NT2/D1 (cell line): ENCODE measurements around the gene RTL10.

Source experiments
- DNase-seq: peaks from one replicate; pipeline ENCODE4 v3.0.0-alpha.2; 2011; ENCODE audit warnings: low read depth, low spot score
- H3K27me3 ChIP-seq: 2 replicates; pipeline ENCODE4 v1.6.0; 2011; ENCODE audit warnings: mild to moderate bottlenecking; ENCODE audit not compliant: insufficient read length, insufficient read depth
- H3K36me3 ChIP-seq: 2 replicates; pipeline ENCODE4 v1.6.1; 2011; ENCODE audit warnings: mild to moderate bottlenecking, low read length, mixed read lengths; ENCODE audit not compliant: insufficient read depth, insufficient read length
- H3K4me1 ChIP-seq: 2 replicates; pipeline ENCODE4 v1.5.1; 2011; ENCODE audit not compliant: insufficient read depth, insufficient read length
- H3K4me3 ChIP-seq: 2 replicates; pipeline ENCODE4 v1.5.1; 2011; ENCODE audit warnings: low read depth; ENCODE audit not compliant: insufficient read length
- H3K9ac ChIP-seq: 2 replicates; pipeline ENCODE4 v1.6.0; 2011; ENCODE audit warnings: low read depth; ENCODE audit not compliant: insufficient read length
- H3K9me3 ChIP-seq: 2 replicates; pipeline ENCODE4 v1.5.1; 2011; ENCODE audit warnings: mild to moderate bottlenecking, low read length; ENCODE audit not compliant: insufficient read depth
- SUZ12 ChIP-seq: IDR thresholded peaks from 2 replicates; pipeline ENCODE4 v1.6.1; 2011; ENCODE audit not compliant: insufficient read length, insufficient read depth; ENCODE audit errors: extremely low read depth
- YY1 ChIP-seq: IDR thresholded peaks from 2 replicates; pipeline ENCODE4 v1.6.1; 2011; ENCODE audit not compliant: insufficient read length, insufficient read depth
- ZNF274 ChIP-seq: IDR thresholded peaks from 2 replicates; pipeline ENCODE4 v1.6.1; 2011; ENCODE audit warnings: mild to moderate bottlenecking, low read depth, low read length

The RTL10 gene

DNA sequence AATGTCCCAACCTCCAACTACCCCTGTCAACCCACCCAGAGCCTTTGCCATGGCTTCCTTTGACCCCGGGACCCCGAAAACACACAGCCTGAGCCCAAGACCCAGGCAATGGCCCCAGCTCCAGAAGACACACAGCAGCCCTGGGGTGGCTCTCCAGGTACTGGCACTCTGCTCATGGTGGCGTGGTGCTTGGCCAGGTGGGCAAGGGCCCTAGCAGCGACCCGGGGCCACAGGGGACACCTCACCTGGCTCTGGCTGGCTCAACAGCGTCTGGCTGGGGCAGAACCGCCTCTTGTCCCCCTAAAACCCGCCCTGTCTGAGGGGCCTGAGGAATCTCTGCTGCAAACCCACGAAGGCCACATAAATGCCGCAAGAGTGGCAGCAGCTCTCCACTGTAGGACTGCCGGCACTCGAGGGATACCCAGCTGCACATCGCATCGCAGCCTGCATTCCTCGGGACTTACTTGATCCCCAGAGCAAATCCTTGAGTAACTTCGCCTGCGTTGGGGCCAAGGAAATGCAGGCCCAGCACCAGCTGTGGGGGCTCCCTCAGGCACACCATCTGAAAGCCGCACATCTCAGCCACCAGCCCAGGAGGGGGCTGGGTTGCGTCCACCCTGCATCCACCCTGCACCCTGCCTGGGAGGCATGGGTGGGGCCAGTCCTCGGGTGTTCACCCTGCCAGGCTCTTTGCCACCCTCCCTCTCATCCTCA, 23.1 kb upstream of the RTL10 start:
- no peak overlapping the region for H3K4me3 ChIP-seq
- H3K9me3 ChIP-seq = no peaks in the 10 kb centered on the region
- no peak for DNase-seq
- peaks cover 46% of the 10 kb centered on the region for H3K36me3 ChIP-seq
- TF ChIP-seq ZNF274 (no peak), YY1 (no peak), SUZ12 (no peak)
- peak overlapping the region; percentile 32 for H3K9ac ChIP-seq
- H3K27me3 ChIP-seq = no peaks in the 10 kb centered on the region
- peaks cover 34% of the 10 kb centered on the region for H3K4me1 ChIP-seq

DNA sequence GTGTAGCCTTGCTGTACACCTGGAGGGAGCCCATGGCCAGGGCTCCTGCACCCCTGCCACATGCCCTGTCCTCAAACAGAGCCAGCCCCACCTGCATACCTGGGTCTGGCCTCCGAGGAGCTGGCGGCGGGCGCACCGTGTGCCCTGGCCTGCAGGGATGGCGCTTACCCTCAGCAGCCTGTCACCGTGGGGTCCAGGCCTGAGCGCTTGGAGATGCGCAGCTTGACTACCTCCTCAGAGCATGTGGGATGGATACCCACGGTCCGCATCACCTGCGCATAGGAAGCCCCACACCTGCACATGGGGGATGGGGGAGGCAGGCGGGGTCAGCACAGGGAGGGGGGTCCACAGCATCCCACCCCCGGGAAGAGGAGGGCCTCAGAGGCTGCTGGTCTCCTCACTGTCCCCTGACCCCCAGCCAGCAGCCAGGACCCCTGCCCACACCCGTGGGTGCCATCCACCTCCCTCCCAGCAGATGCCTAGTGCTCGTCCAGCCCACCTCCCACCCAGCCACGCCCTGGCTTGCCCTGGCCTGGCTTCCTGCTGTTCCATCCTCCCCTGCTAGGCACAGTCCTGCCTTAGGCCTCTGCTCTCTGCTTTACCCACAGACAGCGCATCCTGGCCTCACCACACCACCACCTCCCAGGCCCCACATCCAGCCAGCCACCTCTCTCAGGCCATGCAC, 22.4 kb upstream of the RTL10 start:
- Histone ChIP-seq H3K36me3 (peaks cover 45% of the 10 kb centered on the region), H3K4me1 (peaks cover 28% of the 10 kb centered on the region), H3K9ac (peak overlapping the region; percentile 32), H3K4me3 (no peak overlapping the region), H3K9me3 (no peaks in the 10 kb centered on the region), H3K27me3 (no peaks in the 10 kb centered on the region)
- DNase-seq = no peak
- TF ChIP-seq YY1 = no peak
- no peak for TF ChIP-seq ZNF274
- no peak for TF ChIP-seq SUZ12

DNA sequence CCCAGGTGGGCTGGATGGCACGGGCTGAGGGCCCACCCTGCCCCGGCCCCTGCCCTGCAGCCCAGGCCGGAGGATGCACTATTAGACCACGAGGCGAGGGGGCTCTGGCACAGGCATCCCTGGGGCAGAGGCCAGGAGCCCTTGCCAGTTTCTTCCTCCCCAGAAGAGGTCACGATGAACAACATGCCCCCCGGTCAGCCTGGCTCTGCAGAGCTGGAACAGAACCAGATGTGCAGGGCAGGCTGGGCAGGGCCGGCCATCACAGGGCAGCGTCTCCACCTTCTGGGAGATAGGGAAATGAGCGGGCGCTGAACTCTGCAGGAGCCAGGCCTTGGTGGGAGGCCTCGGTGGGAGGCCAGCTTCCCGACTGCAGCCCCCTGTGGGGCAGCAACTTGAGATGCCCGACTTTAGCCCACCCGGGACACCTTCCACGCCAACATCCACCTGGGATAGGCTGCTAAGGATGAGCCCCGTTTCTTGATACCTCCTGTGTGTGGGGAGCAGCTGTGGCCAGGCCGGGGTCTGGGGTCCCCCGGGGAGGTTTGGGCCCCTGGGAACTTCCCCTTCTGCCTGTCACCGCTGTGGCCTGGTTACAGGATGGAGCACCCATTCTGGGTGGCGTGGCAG, 21.8 kb upstream of the RTL10 start:
- no peaks in the 10 kb centered on the region for H3K27me3 ChIP-seq
- no peak for DNase-seq
- H3K9me3 ChIP-seq = no peaks in the 10 kb centered on the region
- no peak overlapping the region for H3K4me3 ChIP-seq
- peaks cover 22% of the 10 kb centered on the region for H3K4me1 ChIP-seq
- TF ChIP-seq SUZ12 (no peak), YY1 (no peak), ZNF274 (no peak)
- peaks cover 45% of the 10 kb centered on the region for H3K36me3 ChIP-seq
- H3K9ac ChIP-seq = peak overlapping the region; percentile 21

DNA sequence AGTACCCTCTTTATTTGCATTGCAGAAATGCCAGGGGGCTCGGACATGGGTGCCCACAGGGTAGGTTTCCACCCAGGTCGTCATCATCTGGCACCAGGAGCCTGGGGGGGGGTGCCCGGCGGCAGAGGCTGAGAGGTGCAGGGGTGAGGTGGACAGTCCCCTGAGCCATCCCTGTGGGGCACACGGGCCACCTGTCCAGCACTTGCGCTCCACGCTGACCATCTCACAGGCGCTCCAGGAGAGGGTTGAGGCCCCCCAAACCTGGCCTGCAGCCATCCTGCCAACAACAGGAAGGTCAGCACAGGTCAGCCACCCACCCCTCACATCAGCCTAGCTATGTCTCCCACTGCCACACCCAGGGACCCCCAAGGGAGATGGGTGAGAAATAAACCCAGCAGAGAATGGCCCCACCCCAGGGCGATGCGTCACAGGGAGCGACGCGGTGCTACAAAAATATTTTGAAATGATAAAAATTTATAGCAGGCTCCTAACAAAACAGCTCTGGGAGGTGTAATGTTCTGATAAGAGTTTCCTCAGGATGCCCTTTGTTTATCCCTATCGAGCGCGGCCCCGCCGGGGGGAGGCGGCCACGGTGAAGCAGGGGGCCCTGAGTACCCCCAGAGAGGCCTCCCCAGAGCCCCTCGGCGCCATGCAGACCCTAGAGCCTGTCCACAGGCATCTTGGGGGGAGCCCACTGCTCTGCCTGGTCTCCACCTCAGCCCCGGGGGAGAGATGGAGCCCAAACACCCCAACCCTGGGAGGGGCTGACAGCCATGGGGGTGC, 21.0 kb upstream of the RTL10 start:
- H3K9ac ChIP-seq = no peak overlapping the region
- peaks cover 45% of the 10 kb centered on the region for H3K36me3 ChIP-seq
- H3K9me3 ChIP-seq = no peaks in the 10 kb centered on the region
- no peak overlapping the region for H3K4me3 ChIP-seq
- peaks cover 19% of the 10 kb centered on the region for H3K4me1 ChIP-seq
- no peak for DNase-seq
- no peaks in the 10 kb centered on the region for H3K27me3 ChIP-seq
- TF ChIP-seq ZNF274 (no peak), YY1 (no peak), SUZ12 (no peak)

DNA sequence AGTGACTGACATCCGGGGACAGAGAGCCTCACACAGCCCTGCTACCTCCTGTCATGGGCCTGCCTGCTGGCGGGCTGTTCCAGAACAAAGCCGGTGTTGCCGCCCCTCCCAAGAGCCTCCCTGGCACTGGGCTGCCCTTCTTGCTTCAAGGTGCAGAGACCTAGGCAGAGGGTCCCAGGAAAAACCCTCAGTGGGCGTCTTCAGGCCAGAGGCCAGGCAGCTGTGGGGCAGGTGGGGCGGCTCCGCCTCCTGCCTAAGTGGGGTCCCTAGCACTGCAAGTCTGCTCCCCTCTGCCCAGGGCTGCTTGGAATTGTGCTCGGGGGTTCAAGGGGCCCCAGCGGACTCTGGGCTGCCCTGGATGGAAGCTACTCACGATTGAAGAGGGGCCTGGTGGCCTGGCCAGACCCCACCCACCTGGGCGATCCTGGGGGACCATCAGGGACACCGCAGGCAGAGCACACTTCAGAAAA, 20.4 kb upstream of the RTL10 start:
- Histone ChIP-seq H3K9ac (no peak overlapping the region), H3K36me3 (peaks cover 43% of the 10 kb centered on the region), H3K9me3 (no peaks in the 10 kb centered on the region), H3K4me3 (no peak overlapping the region), H3K27me3 (no peaks in the 10 kb centered on the region), H3K4me1 (peaks cover 15% of the 10 kb centered on the region)
- no peak for DNase-seq
- no peak for TF ChIP-seq SUZ12
- no peak for TF ChIP-seq ZNF274
- TF ChIP-seq YY1 = no peak

DNA sequence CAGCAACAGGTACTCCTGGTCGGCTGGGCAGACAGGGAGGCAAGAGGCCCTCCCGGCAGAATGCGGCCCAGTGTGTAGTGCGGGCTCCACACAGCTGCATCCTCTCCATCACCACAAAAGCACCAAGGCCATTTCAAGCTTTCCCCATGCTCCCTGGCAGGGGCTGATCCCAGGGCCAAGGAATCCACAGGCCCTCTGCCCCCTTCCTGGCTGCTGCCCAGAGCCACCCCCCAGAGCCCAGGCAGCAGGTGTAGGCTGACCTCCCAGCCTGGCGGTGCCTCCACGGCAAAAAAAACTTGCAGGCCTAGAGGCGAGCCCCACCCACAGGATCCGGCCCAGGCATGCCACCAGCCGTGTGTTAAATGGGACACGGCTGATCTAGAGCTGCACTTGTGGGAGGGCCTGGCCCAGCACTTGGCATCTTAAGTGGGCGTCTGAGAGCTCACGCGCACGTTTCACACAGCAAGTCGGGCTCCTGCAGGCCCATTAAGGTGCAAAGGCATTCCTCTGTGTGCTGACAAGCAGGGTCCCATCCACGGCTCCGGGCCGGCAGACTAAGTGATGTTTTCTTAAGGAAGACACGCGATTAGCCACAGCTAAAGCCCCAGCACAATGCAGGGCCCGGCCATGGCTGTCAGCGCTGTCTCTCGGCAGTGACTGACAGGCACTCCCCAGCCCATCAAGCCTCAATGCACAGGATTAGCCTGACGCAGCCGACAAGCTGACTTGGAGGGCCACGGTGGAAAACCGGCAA, 19.8 kb upstream of the RTL10 start:
- Histone ChIP-seq H3K9ac (no peak overlapping the region), H3K36me3 (peaks cover 38% of the 10 kb centered on the region), H3K4me3 (no peak overlapping the region), H3K27me3 (no peaks in the 10 kb centered on the region), H3K4me1 (peaks cover 9% of the 10 kb centered on the region), H3K9me3 (no peaks in the 10 kb centered on the region)
- DNase-seq = no peak
- TF ChIP-seq YY1 (no peak), SUZ12 (no peak), ZNF274 (no peak)
